ENCODE results near the gene PRKD1.
"Not testable (repeated sequence)": the region's sequence is repeated elsewhere in the genome, so short reads cannot be mapped to it uniquely, and the experiment has no call there.

Gene PRKD1

GRCh38 chr14:29743531-29743930 is 184.1 kb downstream of the PRKD1 start:
- no peak for DNase-seq (ENCODE audit: low read depth in 2 of 2)

- DNase-seq (ENCODE audit: low read depth in 2 of 2), result no peak
These were observed 185.7 kb downstream of the PRKD1 start for GRCh38 chr14:29741909-29742401.

GRCh38 chr14:29740491-29740890 is 187.2 kb downstream of the PRKD1 start:
- DNase-seq (ENCODE audit: low read depth in 2 of 2), result no peak

GRCh38 chr14:29738950-29739349 is 188.7 kb downstream of the PRKD1 start:
- no peak for DNase-seq (ENCODE audit: low read depth in 2 of 2)

GRCh38 chr14:29738056-29738455 is 189.6 kb downstream of the PRKD1 start:
- no peak for DNase-seq (ENCODE audit: low read depth in 2 of 2)

- no peak for DNase-seq (ENCODE audit: low read depth in 2 of 2)
These were observed 192.2 kb downstream of the PRKD1 start for GRCh38 chr14:29735459-29735858.

- no peak for DNase-seq (ENCODE audit: low read depth in 2 of 2)
These were observed 192.9 kb downstream of the PRKD1 start for GRCh38 chr14:29734732-29735131.

- DNase-seq (ENCODE audit: low read depth in 2 of 2), result not testable (repeated sequence)
These were observed 200.9 kb downstream of the PRKD1 start for GRCh38 chr14:29726560-29727331.

GRCh38 chr14:29724991-29725390 is 202.7 kb downstream of the PRKD1 start:
- DNase-seq (ENCODE audit: low read depth in 2 of 2), result no peak

GRCh38 chr14:29722831-29723230 is 204.8 kb downstream of the PRKD1 start:
- no peak for DNase-seq (ENCODE audit: low read depth in 2 of 2)

GRCh38 chr14:29721586-29721985 is 206.1 kb downstream of the PRKD1 start:
- DNase-seq (ENCODE audit: low read depth in 2 of 2), result no peak

GRCh38 chr14:29717901-29718300 is 209.7 kb downstream of the PRKD1 start:
- no peak for DNase-seq (ENCODE audit: low read depth in 2 of 2)

GRCh38 chr14:29716150-29716549 is 211.5 kb downstream of the PRKD1 start:
- DNase-seq (ENCODE audit: low read depth in 2 of 2), result no peak

- no peak for DNase-seq (ENCODE audit: low read depth in 2 of 2)
These were observed 215.0 kb downstream of the PRKD1 start for GRCh38 chr14:29712601-29713000.

- no peak for DNase-seq (ENCODE audit: low read depth in 2 of 2)
These were observed 217.6 kb downstream of the PRKD1 start for GRCh38 chr14:29710015-29710414.

- DNase-seq (ENCODE audit: low read depth in 2 of 2), result no peak
These were observed 218.2 kb downstream of the PRKD1 start for GRCh38 chr14:29709490-29709889.

- no peak for DNase-seq (ENCODE audit: low read depth in 2 of 2)
These were observed 220.9 kb downstream of the PRKD1 start for GRCh38 chr14:29706700-29707099.

GRCh38 chr14:29705801-29706200 is 221.8 kb downstream of the PRKD1 start:
- no peak for DNase-seq (ENCODE audit: low read depth in 2 of 2)

GRCh38 chr14:29689597-29689996 is 238.1 kb downstream of the PRKD1 start:
- DNase-seq (ENCODE audit: low read depth in 2 of 2), result not testable (repeated sequence)

- no peak for DNase-seq (ENCODE audit: low read depth in 2 of 2)
These were observed 239.8 kb downstream of the PRKD1 start for GRCh38 chr14:29687866-29688265.

- no peak for DNase-seq (ENCODE audit: low read depth in 2 of 2)
These were observed 240.4 kb downstream of the PRKD1 start for GRCh38 chr14:29687071-29687765.

- no peak for DNase-seq (ENCODE audit: low read depth in 2 of 2)
These were observed 242.7 kb downstream of the PRKD1 start for GRCh38 chr14:29684926-29685325.

- DNase-seq (ENCODE audit: low read depth in 2 of 2), result no peak
These were observed 244.9 kb downstream of the PRKD1 start for GRCh38 chr14:29682789-29683188.
